Lower leg skin (tissue), 4 donors: ENCODE results near the gene CDC73. TPM values are rescaled to one million over a fixed set of nuclear protein-coding genes. Genes with fewer than 3 reads are reported as not detected.

Experiments used
- DNase-seq, 2 donors: peaks; one replicate each; pipeline ENCODE4 v3.0.0-alpha.2; 2019; ENCODE audit warnings: low spot score in 2 of 2
- H3K4me3 ChIP-seq: fragments of 200-600 bp; sonication (generic); 2 replicates; pipeline ENCODE4 v1.5.1; 2017; ENCODE audit warnings: mild to moderate bottlenecking, low read depth; ENCODE audit not compliant: poor library complexity, severe bottlenecking
- CTCF ChIP-seq, 3 donors: fragments of 450-650 bp; IDR thresholded peaks; one replicate each; pipeline ENCODE4 v1.5.1; 2016; ENCODE audit warnings: antibody characterized with exemption in 3 of 3, mild to moderate bottlenecking in 3 of 3, moderate library complexity in 2 of 3
- POLR2A ChIP-seq, 2 donors: fragments of 450-650 bp; IDR thresholded peaks; one replicate each; pipeline ENCODE4 v1.6.1; 2016 to 2017; ENCODE audit warnings: antibody characterized with exemption in 2 of 2, mild to moderate bottlenecking in 1 of 2, moderate library complexity in 1 of 2
- WGBS, 2 donors: methylation state at CpG; one replicate each; pipeline ENCODE4 v1.1.5; 2018; 5-methylcytosine and 5-hydroxymethylcytosine counted together
- intact Hi-C: fragments of 100-400 bp; cut with DNase I; formaldehyde crosslinking; loops from one replicate; pipeline ENCODE4 v1.15.0; 2023; ENCODE audit warnings: low total_unique reads
- total RNA-seq, 4 donors: library from RNA; depleted of rRNA; stranded (reverse); fragments of >200 nt; gene quantifications; one replicate each; pipeline ENCODE4 v1.1.0, GENCODE V29; 2016

The CDC73 gene
- total RNA-seq, 4 donors from 2014 or later: 19.2 to 23.7 (median 20.0) TPM

DNA sequence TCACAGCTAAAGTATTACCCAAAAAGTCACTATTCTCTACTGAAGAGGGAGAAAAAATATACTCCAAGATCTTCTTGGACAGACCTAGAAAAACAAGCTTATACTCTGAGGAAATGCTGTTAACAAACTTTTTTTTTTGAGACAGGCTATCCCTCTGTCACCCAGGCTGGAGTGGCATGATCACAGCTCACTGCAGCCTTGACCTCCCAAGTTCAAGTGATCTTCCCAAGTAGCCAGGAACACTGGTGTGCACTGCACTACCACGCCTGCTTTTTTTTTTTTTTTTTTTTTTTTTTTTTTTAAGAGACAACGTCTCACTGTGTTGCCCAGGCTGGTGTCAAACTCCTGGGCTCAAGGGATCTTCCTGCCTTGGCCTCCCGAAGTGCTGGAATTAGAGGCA lies 33.9 kb upstream of the CDC73 start:
- no peak for TF ChIP-seq CTCF (IDR thresholded peaks at IDR 0.05)
- no peak for TF ChIP-seq POLR2A (IDR thresholded peaks at IDR 0.05)
- no peak for DNase-seq
- no peak overlapping the region for H3K4me3 ChIP-seq
- WGBS, 2 donors: 47 to 52% methylated on average over 3 of the region's 3 CpGs
- intact Hi-C loops: no loop called here

DNA sequence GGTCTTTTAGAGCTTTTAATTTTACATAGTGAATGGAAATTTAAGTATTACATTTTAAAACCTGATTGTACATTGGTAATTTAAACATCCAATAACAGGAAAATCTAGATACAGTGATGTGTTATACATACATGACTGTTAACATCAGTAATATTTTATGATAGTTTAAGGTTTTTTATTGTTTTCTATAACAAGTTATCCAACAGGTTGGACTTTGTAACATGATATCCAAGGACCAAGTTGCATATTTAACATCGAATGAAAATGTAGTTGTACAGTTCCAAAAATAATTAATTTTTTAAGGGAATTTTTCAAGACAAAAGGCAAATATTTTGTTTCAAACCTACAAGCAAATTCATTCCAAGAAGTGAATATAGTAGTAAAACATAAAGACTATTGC lies 31.0 kb upstream of the CDC73 start:
- no peak overlapping the region for H3K4me3 ChIP-seq
- WGBS, 2 donors: 53 to 55% methylated on average over 1 of the region's 1 CpG
- intact Hi-C loops: no loop called here
- no peak for DNase-seq
- TF ChIP-seq CTCF (IDR thresholded peaks at IDR 0.05): no peak
- no peak for TF ChIP-seq POLR2A (IDR thresholded peaks at IDR 0.05)

- TF ChIP-seq POLR2A (IDR thresholded peaks at IDR 0.05) (no peak), CTCF (IDR thresholded peaks at IDR 0.05) (no peak)
- no peak overlapping the region for H3K4me3 ChIP-seq
- 94 to 95% methylated on average over 11 of the region's 11 CpGs for WGBS, 2 donors
- intact Hi-C loops: no loop called here
- DNase-seq: no peak
These were observed 27.7 kb upstream of the CDC73 start for GRCh38 chr1:193094112-193094511.

DNA sequence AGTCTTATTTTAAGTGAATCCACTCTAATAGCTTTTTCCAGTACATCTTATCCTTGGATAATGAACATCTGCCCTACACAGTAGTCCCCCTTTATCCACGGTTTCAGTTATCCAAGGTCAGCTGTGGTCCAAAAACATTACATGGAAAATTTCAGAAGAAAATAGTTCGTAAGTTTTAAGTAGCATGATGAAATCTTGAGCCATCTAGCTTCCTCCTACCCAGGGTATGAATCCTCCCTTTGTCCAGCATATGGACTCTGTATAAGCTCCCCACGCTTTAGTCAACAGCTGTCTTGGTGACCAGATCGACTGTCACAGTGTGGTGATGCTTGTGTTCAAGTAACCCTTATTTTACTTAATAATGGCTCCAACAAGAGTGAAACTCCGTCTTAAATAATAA lies 19.2 kb upstream of the CDC73 start:
- TF ChIP-seq POLR2A (IDR thresholded peaks at IDR 0.05) (no peak), CTCF (IDR thresholded peaks at IDR 0.05) (no peak)
- no peak for DNase-seq
- intact Hi-C loops: no loop called here
- no peak overlapping the region for H3K4me3 ChIP-seq
- 81 to 88% methylated on average over 5 of the region's 5 CpGs for WGBS, 2 donors

DNA sequence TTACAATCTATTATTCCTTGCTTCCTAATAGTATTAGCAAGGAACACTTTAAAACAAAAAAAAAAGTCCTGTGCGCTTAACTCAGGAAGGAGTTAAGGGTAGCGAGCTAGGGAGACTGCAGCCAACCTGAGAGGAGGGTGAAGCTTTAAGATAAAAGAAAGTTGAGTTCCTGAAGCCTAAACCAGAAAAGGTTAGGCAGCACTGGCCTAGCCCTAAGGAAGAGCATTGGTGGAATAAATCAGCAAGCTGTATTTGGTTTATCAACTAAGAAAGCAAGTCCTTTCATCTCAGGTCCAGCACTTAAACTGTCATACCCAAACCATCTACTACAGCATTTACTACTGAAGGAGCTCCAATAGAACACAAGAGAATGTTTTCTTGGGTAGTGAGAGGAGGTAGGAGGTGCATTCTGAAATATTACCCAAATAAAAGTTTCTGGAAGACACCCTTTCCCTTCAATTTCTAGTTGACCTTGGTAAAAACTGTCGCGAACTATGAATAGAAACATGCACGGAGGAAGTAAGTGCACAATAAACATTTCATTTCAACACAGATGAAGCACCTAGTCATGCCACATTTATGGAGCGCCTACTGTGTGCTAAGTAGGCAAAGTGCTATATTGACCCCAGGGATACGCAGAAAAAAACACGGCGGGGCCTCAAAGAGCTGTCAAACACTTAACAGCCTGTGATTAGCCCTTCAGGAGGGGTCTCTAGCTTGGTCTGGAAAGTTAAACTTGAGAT lies 17.9 kb upstream of the CDC73 start:
- 27 to 29% methylated on average over 9 of the region's 9 CpGs for WGBS, 2 donors
- no peak for TF ChIP-seq POLR2A (IDR thresholded peaks at IDR 0.05)
- no peak for TF ChIP-seq CTCF (IDR thresholded peaks at IDR 0.05)
- intact Hi-C loops: no loop called here
- H3K4me3 ChIP-seq: peak overlapping the region; percentile 85
- DNase-seq: no peak

DNA sequence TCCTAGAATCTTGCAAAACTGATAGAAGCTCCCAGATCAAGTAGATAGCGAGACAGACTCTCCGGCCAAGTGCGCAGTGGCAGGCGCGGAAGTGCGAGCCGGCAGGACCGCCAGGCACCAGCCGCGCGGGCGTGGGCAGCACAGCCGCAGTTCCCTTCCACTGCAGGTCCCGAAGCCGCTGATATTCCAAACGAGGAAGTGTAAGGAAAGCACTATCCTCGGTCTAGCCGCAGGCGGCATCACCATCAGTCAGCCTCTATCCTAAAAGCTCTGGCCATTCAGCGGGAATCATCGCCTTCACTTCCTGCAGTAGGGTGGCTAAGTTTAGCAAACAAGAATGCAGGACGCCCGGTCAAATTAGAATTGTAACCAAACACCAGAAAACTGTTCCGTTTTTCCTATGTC lies 17.3 kb upstream of the CDC73 start:
- WGBS, 2 donors: 0% methylated on average over 24 of the region's 24 CpGs
- peak overlapping the region; percentile 85 for H3K4me3 ChIP-seq
- intact Hi-C loops: no loop called here
- peak; percentile 46 to 89 for DNase-seq
- TF ChIP-seq CTCF (IDR thresholded peaks at IDR 0.05): no peak
- no peak for TF ChIP-seq POLR2A (IDR thresholded peaks at IDR 0.05)
